Stimulated activated CD4-positive, alpha-beta T cell treated with anti-CD3 and anti-CD28 coated beads, Interleukin-15, amount 100 ng/mL, for 1 hour (primary cell): ENCODE measurements around the gene SACS.
"Not testable (repeated sequence)": the region's sequence is repeated elsewhere in the genome, so short reads cannot be mapped to it uniquely, and the experiment has no call there.

Experiments used
- DNase-seq, 2 donors: peaks; one replicate each; pipeline ENCODE4 v3.0.0-alpha.2; 2020; ENCODE audit warnings: low read depth in 1 of 2, low spot score in 1 of 2

SACS gene

GRCh38 chr13:23414682-23415081, 18.8 kb downstream of the SACS start:
- DNase-seq: no peak

DNA sequence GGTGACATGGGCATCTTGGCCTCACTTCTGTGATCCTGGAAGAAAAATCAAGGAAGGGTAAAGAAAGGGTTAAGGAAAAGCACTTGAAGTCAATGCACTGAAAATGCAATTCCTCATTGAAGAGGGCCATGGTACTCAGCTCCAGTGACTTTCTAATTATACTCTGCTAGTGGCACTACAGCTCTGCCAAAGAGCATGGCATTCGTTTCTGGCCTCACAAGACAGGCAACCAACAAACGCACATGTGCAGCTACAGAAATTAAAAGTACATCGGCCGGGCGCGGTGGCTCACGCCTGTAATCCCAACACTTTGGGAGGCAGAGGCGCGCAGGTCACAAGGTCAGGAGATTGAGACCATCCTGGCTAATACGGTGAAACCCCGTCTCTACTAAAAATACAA, 21.8 kb downstream of the SACS start:
- no peak for DNase-seq

DNA sequence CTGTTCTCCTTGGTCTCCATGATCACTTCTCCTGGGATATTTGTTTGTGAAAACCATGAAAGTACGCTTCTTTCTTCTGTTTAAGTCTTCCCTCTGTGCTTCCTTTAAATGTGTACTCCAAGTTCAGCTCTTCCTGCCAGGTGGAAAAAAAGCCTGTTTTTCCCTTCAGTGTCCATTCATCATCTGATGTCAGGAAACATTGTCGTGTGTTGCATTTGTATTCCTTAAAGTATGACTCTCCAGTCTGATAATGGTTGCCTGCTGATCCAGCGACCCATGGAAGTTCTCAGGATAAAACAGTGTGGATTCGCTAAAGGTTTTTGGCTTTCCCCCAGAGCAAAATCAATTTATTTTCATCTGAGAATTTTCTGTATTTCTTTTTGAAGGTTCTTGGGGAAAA, 22.3 kb downstream of the SACS start:
- DNase-seq: no peak

- DNase-seq: no peak
Measured at GRCh38 chr13:23408026-23408425, 25.5 kb downstream of the SACS start.

GRCh38 chr13:23401156-23401555, 32.3 kb downstream of the SACS start:
- DNase-seq: not testable (repeated sequence)

DNA sequence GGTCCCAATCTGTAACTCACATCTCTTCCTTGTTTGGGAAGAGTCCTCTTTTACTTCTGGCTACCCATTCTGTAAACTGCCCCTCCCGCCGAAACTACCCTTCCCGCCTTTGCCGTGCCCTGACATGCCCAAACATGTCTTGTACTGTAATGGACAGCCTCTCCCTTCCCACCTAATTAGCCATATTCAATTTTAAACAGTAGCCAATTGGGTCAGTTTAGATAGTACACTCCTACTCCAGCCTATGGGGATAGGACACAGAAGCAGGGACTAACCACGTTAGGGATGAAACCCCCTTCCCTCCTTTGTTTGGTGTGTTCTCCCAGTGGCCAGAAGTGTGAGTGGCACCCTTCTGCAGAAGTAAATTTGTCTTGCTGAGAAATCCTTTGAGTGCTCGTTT, 34.2 kb downstream of the SACS start:
- DNase-seq: no peak

- no peak for DNase-seq
Measured at GRCh38 chr13:23394821-23395220, 38.7 kb downstream of the SACS start.

- no peak for DNase-seq
Measured at GRCh38 chr13:23392925-23393645, 40.4 kb downstream of the SACS start.

GRCh38 chr13:23392313-23392712, 41.2 kb downstream of the SACS start:
- DNase-seq: no peak

DNA sequence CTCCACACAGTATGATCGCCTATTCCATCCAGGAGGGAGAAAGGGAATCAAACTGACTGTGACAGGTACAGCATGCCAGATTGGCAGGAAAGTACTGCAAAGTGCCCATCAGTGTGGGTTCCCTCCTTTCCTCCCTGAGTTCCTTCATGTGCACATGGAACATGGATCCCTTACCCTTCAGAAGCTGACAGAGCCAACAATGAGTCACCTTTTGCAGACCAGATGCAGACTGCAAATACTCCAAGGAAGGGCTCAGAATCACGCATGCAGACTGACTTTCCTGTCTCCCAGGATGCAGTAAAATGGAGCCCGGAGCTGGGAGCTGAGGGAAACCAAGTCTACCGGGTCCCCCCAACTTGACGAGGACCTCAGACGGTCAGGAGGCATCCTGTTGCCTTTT, 41.8 kb downstream of the SACS start:
- no peak for DNase-seq

- DNase-seq: no peak
Measured at GRCh38 chr13:23386533-23386932, 47.0 kb downstream of the SACS start.

GRCh38 chr13:23385931-23386330, 47.6 kb downstream of the SACS start:
- DNase-seq: no peak

DNA sequence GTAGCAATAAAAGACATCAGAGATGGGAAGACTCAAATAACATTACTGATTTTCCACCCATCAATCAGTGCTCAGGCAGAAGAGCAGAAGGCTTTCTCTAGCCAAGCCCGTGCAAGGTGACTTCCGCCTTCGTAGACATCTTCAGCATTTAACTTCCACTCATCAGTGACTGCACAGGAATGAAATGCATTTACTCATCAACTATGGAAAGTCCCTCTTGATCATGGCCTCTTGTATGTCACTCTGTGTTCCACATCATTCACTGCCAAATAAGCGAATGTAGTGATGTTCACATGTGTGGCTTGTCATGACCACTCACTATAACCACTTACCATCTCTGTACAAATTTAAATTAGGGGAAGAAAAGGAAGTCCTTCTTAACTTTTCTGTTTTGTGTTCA, 49.4 kb downstream of the SACS start:
- DNase-seq: no peak

DNA sequence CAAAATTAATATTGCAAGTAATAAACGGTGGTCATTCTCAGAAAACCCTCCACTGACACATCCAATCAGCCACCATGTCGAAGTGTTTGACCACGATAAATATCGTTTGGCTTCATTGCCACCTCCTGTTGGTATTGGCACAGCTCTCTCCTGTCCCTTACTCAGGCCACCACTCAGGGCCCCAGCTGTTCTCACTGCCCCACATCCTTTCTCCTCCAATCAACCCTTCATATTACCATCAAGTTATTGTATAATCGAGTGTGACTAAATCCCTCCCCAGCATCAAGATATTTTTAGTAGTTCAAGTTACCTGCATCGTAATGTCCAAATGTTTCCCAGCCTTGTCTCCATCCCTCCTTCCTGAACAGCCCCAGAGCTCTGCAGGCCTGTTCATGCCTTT, 50.4 kb downstream of the SACS start:
- no peak for DNase-seq

DNA sequence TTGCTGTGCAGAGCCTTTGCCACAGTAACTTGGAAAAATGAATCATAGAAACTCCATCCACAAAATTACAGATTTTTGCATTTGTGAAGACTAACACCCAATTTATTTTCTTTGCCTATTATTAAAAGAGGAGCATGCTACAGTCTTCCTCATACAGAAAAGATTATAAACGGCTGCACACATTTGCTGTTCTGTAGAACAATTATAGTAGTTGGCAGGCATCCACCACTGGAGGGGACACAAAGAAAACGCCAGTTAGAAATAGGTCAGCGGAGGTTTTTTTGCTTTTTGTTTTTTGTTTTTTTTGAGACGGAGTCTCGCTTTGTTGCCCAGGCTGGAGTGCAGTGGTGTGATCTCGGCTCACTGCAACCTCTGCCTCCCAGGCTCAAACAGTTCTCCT, 51.6 kb downstream of the SACS start:
- DNase-seq: no peak

GRCh38 chr13:23380534-23380933, 53.0 kb downstream of the SACS start:
- DNase-seq: no peak

GRCh38 chr13:23377983-23378632, 55.4 kb downstream of the SACS start:
- DNase-seq: peak; percentile 10 to 13

DNA sequence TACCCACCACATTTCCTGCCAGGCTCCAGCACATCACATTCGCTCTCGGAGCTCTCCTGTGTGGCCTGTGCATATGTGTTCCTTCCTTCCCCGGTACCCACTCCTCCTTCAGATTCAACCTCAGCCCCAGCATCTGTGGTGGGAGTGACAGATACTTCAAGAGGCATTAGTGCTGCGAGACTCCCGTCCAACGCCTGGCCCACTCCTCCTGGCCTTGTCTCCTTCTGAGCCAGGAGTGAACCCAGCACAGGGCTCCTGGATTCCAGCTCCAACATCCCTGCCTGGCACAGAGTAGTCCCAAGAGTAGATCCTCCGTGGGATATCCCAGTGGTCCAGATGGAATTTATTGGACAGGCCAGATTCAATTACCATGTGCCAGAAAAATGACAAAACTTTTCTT, 55.9 kb downstream of the SACS start:
- DNase-seq: no peak

GRCh38 chr13:23375001-23375971, 58.2 kb downstream of the SACS start:
- peak; percentile 98 for DNase-seq

DNA sequence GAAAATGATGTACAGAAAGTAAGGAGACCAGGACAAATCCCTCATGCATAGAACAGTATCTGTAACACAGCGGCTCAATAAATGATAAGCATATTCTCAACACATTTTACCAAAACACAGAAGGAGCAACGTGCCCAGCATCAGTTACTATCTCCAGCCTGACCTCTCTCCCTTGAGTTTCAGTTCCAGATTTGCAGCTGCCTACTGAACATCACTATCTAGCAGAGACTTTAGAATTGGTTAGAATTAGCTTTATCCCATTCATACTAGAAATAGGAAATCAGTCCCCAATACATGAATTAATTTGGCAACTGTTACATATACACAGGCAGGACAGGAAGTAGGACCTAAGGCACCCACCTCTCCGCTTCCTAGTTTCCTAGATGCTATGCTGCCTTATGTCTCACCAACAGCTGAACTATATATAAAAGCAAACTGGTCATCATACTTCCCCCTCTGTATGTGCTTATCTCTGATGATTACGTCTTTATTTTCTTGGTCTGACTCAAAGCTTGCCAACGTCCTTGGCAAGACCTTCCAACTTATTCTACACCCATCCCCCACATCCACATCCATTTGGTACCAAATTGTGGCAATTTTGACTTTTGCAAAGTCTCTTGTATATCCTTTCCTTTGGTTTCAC, 61.1 kb downstream of the SACS start:
- no peak for DNase-seq

GRCh38 chr13:23367907-23368306, 65.6 kb downstream of the SACS start:
- no peak for DNase-seq
